HG02759 (cell line): ENCODE measurements around the gene SERPINE3.

ENCODE experiments used
- ATAC-seq: cut with Tn5 transposase; IDR thresholded peaks from one replicate; pipeline ENCODE4 v1.9.1; 2021; ENCODE audit warnings: mild to moderate bottlenecking, moderate library complexity; ENCODE audit not compliant: unreplicated experiment

The SERPINE3 gene

DNA sequence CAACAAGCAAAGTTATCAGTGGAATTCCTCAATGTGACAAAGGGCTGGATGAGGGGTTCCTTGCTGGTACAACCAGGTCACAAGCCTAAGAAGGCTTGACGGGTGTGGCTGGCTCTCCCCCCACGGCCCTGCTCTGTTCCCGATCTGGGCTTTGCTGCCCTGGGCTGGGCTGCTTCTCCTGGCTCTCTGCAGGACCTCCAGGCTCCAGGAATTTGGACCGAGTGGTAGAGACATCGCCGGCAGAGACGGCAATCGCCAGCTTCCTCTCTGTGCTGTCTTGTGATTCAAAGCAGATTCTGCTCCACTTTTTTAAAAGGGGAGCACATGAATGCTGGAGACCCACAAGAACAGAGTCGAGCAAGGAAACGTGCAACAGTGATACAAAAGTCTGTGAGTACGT, at the start of gene SERPINE3:
Gene SERPINE3, plus strand, starts transcription at position 338 of the 400 bp plus-strand sequence. CDS start 1,401 bp downstream, outside the sequence.
- no peak for ATAC-seq

- no peak for ATAC-seq
These were observed 48.1 kb upstream of the SERPINE3 start for GRCh38 chr13:51291341-51291740.

DNA sequence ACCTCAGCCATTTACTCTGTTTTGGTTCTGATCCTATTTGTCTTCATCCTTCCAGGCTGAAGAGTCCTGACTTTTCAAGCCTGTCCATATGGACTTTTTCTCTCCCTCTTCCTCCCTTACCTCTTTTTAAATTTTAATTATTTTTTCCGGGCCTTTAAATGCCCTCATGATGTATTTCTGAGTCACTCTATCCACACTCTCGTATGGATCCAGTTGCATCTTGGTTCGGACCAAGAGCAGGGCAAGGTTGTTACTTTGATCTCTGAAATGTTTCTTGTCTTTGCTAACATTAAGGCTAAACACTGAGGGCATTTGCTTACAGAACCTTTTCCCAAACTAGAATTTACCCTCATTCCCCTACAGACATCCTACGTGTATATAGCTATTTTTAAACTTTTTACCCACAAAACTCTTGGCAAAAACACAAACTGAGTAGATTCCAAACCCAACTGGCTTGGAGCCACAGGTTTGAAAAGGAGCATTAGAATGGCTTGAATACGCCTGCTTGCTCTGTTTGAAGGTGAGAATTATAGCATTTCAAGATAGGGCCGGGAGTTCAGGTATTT, 47.4 kb upstream of the SERPINE3 start:
- no peak for ATAC-seq

- ATAC-seq: no peak
These were observed 41.9 kb upstream of the SERPINE3 start for GRCh38 chr13:51297556-51297955.

GRCh38 chr13:51298812-51299211, 40.7 kb upstream of the SERPINE3 start:
- ATAC-seq: no peak

GRCh38 chr13:51303063-51303552, 36.4 kb upstream of the SERPINE3 start:
- no peak for ATAC-seq

- ATAC-seq: no peak
These were observed 35.6 kb upstream of the SERPINE3 start for GRCh38 chr13:51303882-51304281.

- ATAC-seq: no peak
These were observed 34.1 kb upstream of the SERPINE3 start for GRCh38 chr13:51305271-51305967.

DNA sequence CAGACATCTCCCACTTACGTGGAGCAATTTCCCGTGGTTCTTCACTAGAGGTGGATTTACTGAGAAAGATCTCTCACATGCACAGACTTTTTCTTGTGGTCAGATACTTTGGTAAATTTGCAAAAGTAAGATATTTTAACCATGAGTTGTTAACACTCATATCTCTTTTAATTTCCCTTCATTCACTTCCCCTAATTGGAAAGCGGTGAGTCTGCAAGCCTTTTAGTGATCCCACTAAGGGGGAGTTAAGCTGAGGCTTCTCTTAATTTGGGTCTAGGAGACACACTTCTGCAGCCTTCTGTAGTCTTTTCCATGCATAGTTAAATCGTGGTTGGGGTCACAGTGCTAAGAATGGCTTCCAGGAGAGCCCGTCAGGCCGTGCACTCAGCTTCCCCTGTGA, 30.7 kb upstream of the SERPINE3 start:
- ATAC-seq: no peak

DNA sequence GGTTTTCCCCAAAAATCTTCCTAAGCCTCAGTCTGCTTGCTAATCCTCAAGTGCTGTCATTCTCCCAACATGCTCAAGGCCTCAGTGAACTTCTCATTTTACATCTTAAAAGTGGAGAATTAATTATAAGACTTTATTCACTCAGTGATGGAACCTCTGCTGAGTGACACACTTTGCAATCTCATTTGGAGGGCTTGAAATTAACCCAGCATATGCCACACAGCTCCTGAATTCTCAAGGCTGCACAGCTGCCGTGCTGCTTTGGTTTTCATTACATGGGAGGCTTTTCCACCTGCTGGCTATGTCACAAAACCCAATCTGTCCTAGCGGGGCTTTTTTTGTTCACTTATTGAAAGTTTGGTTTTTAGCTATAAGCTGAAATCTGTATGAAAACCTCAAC, 28.3 kb upstream of the SERPINE3 start:
- ATAC-seq: no peak

GRCh38 chr13:51311957-51312520, 27.5 kb upstream of the SERPINE3 start:
- no peak for ATAC-seq

- no peak for ATAC-seq
These were observed 25.9 kb upstream of the SERPINE3 start for GRCh38 chr13:51313619-51314018.

- ATAC-seq: no peak
These were observed 22.2 kb upstream of the SERPINE3 start for GRCh38 chr13:51317262-51317661.

DNA sequence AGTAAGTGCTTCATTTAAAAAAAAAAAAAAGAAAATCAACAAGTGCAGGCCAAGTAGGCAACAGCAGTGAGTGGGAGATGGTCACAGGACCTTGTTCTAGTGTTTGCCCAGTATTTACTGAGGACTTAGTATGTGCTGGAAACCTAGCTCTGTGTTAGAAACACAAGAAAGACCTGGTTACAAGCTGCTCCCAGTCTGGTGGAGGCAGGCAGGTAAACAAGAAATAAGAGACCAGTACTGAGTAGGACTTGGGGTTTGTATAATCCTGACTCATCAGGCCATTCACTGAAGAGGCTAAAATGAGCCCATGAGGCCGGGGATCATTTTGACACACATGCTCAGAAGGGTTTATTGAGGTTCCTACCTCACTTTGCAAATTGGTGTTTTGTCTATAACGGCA, 21.5 kb upstream of the SERPINE3 start:
- no peak for ATAC-seq

DNA sequence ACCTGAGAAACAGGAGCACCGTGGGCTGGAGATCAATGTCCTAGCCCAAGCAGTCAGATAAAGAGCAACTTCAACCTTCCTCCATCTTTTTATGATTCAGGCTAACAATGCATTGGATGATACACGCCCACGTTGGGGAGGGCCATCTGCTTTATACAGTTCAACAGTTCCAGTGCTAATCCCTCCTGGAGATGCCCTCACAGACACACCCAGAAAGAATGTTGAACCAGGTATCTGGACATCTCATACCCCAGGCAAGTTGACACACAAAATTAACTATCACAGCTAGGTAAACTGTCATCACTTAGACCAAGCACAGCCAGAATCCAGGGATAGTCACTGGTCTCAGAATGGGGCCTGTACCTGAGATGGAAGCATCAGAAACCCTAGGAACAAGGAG, 20.6 kb upstream of the SERPINE3 start:
- ATAC-seq: no peak

DNA sequence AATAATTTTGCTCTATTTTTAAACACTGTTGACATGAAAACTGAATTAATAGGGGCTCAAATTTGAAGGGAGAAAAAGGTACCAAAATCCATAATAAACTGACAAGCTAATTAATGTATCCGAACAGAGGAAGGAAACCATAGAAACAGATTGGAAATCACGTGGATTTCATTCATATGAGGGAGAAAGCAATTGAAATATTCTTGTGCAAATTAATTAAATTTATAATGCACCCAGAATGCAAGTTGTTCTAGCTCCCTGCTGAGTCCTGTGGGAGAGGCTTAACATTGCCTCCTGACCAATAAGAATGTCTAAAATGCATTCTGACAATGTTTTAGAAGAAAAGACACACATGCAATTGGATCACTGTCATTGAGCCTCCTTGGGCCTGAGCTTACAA, 17.7 kb upstream of the SERPINE3 start:
- ATAC-seq: no peak

- ATAC-seq: no peak
These were observed 16.7 kb upstream of the SERPINE3 start for GRCh38 chr13:51322826-51323225.

- no peak for ATAC-seq
These were observed 15.5 kb upstream of the SERPINE3 start for GRCh38 chr13:51323824-51324511.

DNA sequence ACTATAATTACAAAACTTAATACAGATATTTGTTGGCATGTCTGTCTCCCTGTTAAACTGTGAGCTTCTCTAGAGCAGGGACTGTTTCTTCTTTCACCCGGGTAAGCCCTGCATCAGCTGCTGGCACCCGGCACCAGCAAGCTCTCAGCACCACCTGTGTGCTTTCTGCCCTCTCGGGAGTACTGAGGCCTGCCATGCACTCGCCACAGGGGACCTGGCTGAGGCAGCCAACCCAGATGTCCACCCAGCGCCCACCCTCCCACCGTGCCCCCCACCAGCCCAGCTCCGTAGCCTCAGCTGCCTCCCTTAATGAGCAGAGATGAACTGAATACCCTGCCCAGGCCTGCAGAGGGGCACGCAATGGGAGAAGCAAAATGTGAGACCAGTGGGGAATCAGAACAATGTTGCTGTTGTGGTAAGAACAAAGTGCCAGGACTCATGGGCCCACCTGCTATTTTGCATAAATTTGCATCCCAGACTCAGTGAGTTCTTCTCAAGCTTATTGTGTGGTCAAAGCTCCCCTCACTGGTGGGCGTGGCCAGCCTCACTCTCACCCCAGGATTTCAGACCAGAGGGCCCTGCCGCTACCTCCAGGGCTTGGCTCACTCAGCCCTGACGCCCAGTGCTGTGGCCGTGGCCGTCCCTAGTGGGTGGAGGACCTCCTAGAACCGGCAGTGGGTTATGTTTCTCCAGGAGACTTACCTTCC, 14.6 kb upstream of the SERPINE3 start:
- ATAC-seq: peak; percentile 52

DNA sequence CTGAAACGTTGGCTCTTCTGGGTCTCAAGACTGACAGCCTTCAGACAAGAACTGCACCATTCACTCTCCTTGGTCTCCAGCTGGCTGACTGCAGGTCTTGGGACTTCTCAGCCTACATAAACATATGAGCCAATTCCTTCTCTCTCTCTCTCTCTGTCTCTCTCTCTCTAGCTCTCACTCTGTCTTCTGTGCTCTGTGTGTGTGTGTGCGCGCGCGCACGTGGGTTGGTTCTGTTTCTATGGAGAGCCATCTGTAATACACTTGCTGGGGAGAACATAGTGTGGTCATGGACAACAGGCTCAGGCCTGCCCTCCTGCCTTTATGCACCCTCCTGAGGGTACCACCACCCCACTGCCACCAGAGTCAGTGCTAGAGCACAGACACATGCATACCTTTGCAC, 13.7 kb upstream of the SERPINE3 start:
- ATAC-seq: no peak

- no peak for ATAC-seq
These were observed 12.7 kb upstream of the SERPINE3 start for GRCh38 chr13:51326777-51327176.
